ENCODE results near the gene PTCD3.

GRCh38 chr2:86143307-86143706 lies 37.3 kb downstream of the PTCD3 start:
- TF ChIP-seq CTCF (IDR thresholded peaks at IDR 0.05) (no peak), SIN3A (IDR thresholded peaks at IDR 0.05; ENCODE audit: borderline replicate concordance, insufficient read depth, low read depth, low read length) (no peak), POLR2AphosphoS5 (IDR thresholded peaks at IDR 0.05; ENCODE audit: low read depth, low read length) (no peak), REST (IDR thresholded peaks at IDR 0.05; ENCODE audit: insufficient read depth in 1 of 2, low read depth in 2 of 2, low read length in 1 of 2) (no peak), TCF7L2 (IDR thresholded peaks at IDR 0.05; ENCODE audit: low read depth, low read length) (no peak)
